IPS DF 19.7 (cell line): ENCODE measurements around the gene DNM2.

Source experiments
- DNase-seq: peaks from one replicate; pipeline ENCODE4 v3.0.0-alpha.2; 2013; ENCODE audit warnings: low read depth, low spot score

Gene DNM2

GRCh38 chr19:10815969-10816644 is 98.2 kb downstream of the DNM2 start:
- DNase-seq = no peak

DNA sequence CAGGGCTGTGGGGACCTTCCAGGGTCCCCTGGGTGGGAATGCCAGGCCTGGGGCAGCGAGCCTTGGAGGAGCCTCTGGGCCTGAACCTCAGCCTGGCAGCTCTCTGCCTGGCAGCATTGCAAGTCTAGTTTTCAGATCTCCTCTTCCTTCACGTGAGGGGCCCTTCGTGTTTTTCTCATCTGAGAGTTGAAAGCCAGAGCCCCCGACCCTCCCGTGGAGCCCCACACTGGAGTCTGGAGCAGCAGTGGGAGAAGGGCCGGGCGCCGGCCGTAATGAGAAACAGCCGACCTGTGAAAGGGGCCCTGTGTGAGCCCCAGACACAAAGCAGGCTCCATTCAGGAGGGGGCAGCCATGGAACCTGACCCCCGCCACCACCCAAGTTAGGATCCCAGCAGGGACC is 98.8 kb downstream of the DNM2 start:
- DNase-seq = no peak

- DNase-seq = no peak
Measured at GRCh38 chr19:10817291-10818038, 99.6 kb downstream of the DNM2 start.

DNA sequence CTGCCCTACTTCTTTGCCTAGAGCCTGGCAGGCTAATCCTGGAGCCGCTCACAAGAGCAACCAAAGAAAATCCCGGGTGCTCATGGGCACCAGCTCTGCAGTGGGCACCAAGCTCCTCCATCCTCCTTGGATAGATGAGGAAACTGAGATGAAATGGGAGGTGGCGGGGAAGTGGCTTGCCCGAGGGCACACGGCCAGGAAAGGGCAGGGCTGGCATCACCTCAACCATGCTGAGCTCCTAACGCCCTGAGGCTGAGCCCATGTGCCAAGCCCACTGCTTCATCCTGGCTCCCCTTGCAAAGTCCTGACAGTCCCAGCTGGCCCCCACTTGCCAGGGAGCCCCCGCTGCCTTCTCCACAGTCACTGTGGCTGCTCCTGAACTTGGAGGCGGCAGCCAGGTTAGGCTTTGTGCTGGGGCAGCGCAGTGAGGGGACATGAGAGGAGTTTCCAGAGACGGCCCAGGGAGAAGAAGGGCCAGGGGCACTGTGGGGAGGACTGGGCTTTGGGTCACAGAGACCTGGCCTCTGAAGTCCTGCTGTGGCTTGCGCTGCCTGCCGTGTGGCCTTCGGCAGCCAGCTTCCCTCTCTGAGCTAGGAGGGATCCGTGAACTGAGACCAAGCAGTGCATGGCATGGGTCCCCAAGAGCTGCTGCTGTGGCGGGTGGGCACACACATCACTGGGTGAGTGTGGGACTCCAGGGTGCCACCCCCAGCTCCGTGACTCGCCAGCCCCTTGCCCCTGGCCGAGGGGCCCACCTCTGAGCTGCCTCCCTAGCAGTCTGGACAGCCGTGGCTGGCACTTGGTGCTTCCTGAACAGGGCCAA is 100.6 kb downstream of the DNM2 start:
- no peak for DNase-seq

GRCh38 chr19:10819124-10820060 is 101.5 kb downstream of the DNM2 start:
- no peak for DNase-seq

- no peak for DNase-seq
Measured at GRCh38 chr19:10820173-10820572, 102.3 kb downstream of the DNM2 start.

- DNase-seq = no peak
Measured at GRCh38 chr19:10823690-10824089, 105.8 kb downstream of the DNM2 start.

DNA sequence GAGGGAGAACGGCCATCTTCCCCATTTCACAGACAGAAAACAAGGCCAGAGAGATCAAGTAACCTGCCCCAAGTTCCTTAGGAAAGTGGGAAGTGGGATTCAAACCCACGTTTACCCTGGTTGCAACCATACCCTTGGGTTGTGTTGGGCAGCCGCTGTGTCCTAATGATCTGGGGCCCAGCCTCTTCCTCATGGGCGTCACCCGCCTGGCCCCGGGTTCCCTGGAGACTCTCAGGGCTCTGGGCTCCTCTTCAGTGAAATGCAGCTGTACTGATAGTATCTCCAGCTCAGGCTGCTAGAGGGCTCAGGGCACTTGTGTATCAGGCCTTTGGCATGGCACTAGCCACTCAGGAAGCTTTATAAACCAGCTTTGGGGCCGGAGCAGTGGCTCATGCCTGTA is 108.4 kb downstream of the DNM2 start:
- DNase-seq = no peak

DNA sequence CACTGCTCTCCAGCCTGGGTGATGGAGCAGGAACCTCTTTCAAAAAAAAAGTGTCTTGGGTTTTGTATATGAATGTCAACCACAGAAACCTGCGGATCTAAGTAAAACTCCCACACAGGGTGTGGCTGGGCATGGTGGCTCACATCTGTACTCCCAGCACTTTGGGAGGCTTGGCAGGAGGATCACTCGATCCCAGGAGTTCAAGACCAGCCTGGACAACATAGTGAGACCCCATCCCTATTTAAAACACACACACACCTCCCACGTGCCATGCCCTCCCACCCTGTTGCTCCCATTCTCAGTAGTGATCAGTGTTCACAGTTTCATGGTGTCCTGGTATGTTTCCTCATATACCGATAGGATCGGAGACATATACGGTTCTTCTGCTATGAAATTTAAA is 109.0 kb downstream of the DNM2 start:
- DNase-seq = no peak

- DNase-seq = no peak
Measured at GRCh38 chr19:10828981-10829821, 111.3 kb downstream of the DNM2 start.

GRCh38 chr19:10829967-10830366 is 112.1 kb downstream of the DNM2 start:
- DNase-seq = no peak

- DNase-seq = no peak
Measured at GRCh38 chr19:10830370-10830769, 112.5 kb downstream of the DNM2 start.

- DNase-seq = no peak
Measured at GRCh38 chr19:10830931-10831779, 113.3 kb downstream of the DNM2 start.

GRCh38 chr19:10831987-10832938 is 114.4 kb downstream of the DNM2 start:
- DNase-seq = no peak

DNA sequence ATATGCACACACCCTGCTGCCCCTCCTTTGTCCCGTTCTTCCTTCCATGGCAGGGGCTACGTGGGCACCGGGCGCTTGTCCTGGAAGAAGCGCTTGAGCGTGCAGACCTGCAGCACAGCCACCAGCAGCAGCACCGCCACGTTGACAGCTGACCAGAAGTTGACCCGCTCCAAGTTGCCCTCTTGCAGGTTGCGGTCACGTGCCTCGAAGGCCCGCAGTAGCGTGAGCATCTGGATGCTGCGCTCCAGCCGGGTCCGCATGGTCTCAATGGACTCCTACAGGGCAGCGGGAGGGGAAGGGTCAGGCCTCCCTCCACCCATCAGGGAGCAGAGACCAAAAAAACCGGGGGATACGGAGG is 115.0 kb downstream of the DNM2 start:
- no peak for DNase-seq

GRCh38 chr19:10835089-10835753 is 117.3 kb downstream of the DNM2 start:
- DNase-seq = peak; percentile 96

DNA sequence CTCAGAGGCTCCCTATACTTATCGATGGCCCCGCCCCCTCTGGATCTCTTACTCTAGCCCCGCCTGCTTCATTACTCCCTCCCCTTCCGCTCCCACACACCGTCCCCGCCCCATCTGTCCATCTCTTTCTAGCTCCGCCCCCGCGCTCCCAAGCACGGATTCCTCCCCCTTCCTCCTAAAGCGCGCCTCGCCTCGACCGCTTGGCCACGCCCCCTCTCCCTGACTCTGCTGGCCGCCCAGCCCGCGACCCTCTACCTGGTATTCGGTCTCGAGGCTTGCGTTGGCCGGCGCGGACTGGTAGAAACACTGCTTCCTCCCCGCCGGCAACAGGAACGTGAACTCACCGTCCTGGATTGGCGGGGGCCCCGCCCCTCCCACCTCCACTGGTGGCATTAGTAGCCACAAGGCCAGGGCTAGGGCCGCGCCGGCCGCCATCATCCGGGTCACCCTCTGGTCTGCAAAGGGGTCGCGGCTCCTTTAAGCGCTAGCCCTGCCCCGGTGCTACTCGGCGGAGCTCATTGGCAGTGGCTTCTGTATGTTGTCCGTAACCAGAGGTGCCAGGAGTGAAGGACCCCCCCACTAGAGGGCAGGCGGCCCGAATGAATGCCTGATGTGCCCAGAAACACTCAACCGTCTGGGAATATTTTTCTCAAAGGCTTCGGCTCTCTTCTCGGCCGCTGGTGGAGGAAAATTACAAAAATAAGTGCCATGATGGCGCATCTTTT is 118.0 kb downstream of the DNM2 start, which contains the start of gene TMED1:
Gene TMED1 (minus strand): TSS at position 459 of the 725 bp plus-strand sequence. CDS start 21 bp downstream, at position 438.
- DNase-seq = peak; percentile 86
